Psoas muscle (tissue), 8 donors: Measurements from ENCODE around the gene EXOC3. TPM values are rescaled to one million over a fixed set of nuclear protein-coding genes. Genes with fewer than 3 reads are reported as not detected.

Experiments used
- ATAC-seq, 4 donors: fragments of 200-7000 bp; cut with Tn5 transposase; one replicate each; pipeline ENCODE4 v1.9.1; 2020; ENCODE audit warnings: moderate library complexity in 3 of 4, mild to moderate bottlenecking in 2 of 4
- DNase-seq, 2 donors: peaks; one replicate each; pipeline ENCODE4 v3.0.0-alpha.2; 2020
- H3K27ac ChIP-seq: fragments of 200-600 bp; one replicate; pipeline ENCODE4 v1.8.0; 2022
- H3K27me3 ChIP-seq, 3 donors: fragments of 200-600 bp in 1 of 3; one replicate each; pipeline versions ENCODE4 v1.6.1 to v1.8.0; 2013 to 2022; ENCODE audit warnings: low read length in 2 of 3, mild to moderate bottlenecking in 2 of 3, moderate library complexity in 1 of 3; ENCODE audit not compliant: insufficient read depth in 3 of 3
- H3K36me3 ChIP-seq, 2 donors: fragments of 200-600 bp in 1 of 2; one replicate each; pipeline versions ENCODE4 v1.6.1 to v1.8.0; 2013 to 2022; ENCODE audit warnings: low read depth in 1 of 2, mild to moderate bottlenecking in 1 of 2, moderate library complexity in 1 of 2; ENCODE audit not compliant: insufficient read depth in 1 of 2
- H3K4me1 ChIP-seq: fragments of 200-600 bp; one replicate; pipeline ENCODE4 v1.8.0; 2022
- H3K4me3 ChIP-seq: fragments of 200-600 bp; one replicate; pipeline ENCODE4 v1.8.0; 2022; ENCODE audit warnings: mild to moderate bottlenecking
- H3K9me3 ChIP-seq: fragments of 200-600 bp; one replicate; pipeline ENCODE4 v1.8.0; 2022
- WGBS, 3 donors: extraction: QIAGEN DNeasy Blood & Tissue Kit; methylation state at CpG; one replicate each; pipeline versions ENCODE4 v1.1.6 to v1.1.7; 2013; 5-methylcytosine and 5-hydroxymethylcytosine counted together
- intact Hi-C, 2 donors: fragments of 100-400 bp; cut with DNase I; formaldehyde crosslinking; loops; one replicate each; pipeline versions ENCODE4 v1.11.0 to v1.14.2; 2022
- polyA plus RNA-seq, 3 donors: library from polyadenylated mRNA; stranded (reverse); fragments of 200-250 nt; gene quantifications; one replicate each; pipeline ENCODE4 v1.2.3, GENCODE V29; 2013
- total RNA-seq, 4 donors: library from RNA; stranded (reverse); fragmentation: NEBNext Ultra II Directional in 2 of 4; extraction: Animal tissue kit (Norgen Biotek cat#: 25700) in 2 of 4; gene quantifications; one replicate each; pipeline versions ENCODE4 v1.2.1 to v1.2.4, GENCODE V29; 2021 to 2023
- TF ChIP-seq, protein P1 (sequence below): fragments of 200-600 bp; IDR thresholded peaks from one replicate; pipeline ENCODE4 v1.8.0; 2022; ENCODE audit warnings: antibody characterized with exemption
- donor health status: healthy with polysubstance abuse.
- donor health status: DM: no; HTN: no; CAD: no; lungs with moderate emphysema.
- donor health status: Bipolar disorder and iron deficiency.
- donor health status: healthy.
- donor health status: DM: yes; HTN: yes; CAD: no.
- donor health status: DM: no; HTN: no; CAD: no.
- donor health status: DM: no; HTN: no; CAD: no.
- donor health status: DM: yes; HTN: yes; CAD: no.

The EXOC3 gene
- total and polyA plus RNA-seq, 7 donors = 38.2 to 63.4 (median 56.5) TPM

DNA sequence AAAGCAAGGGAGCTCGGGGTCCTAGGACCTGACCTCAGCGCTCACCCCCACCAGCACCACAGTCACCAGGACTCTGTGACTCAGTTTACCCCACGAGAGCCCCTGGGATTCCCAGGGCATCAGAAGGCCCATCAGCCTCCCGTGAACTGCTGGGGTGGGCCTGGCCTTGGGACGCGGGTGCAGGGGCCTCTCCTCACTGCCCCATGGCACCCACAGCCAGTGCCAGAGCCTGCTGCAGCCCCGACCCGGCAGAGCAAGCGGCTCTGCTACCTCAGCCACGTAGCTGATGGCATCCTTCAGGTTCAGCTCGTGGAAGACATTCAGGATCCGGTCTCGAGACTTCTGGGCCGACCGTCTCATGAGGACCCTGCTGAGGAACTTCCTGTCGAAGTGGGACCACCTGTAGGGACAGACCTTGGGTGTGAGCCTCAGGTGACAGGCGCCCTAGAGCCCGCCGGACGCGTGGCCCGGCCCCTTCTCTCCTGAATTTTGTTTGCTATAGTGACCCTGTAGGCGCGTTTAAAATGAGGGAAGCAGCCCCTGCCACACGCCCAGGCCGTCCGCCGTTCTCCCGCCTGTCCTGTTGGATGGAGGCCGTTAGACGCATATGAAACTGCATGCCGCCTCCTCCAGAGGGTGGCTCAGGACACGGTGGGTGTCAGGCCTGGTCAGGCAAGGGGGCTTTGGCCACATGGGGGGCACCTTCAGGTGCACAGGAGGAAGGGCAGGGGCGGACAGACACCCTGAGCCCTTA, 36.8 kb downstream of the EXOC3 start:
- H3K27ac ChIP-seq = no peak overlapping the region
- peaks cover 0 to 91% (median 37%) of the 10 kb centered on the region in 3 donors for H3K27me3 ChIP-seq
- intact Hi-C loops = loop anchor here (10.0 kb wide), 1 partner anchor 135 kb away; the partner anchor contains the start of gene CEP72 (in 2 of the 2)
- peaks cover 8% of the 10 kb centered on the region for H3K4me1 ChIP-seq
- DNase-seq = no peak
- no peak for ATAC-seq
- H3K9me3 ChIP-seq = no peaks in the 10 kb centered on the region
- TF ChIP-seq, protein P1, sequence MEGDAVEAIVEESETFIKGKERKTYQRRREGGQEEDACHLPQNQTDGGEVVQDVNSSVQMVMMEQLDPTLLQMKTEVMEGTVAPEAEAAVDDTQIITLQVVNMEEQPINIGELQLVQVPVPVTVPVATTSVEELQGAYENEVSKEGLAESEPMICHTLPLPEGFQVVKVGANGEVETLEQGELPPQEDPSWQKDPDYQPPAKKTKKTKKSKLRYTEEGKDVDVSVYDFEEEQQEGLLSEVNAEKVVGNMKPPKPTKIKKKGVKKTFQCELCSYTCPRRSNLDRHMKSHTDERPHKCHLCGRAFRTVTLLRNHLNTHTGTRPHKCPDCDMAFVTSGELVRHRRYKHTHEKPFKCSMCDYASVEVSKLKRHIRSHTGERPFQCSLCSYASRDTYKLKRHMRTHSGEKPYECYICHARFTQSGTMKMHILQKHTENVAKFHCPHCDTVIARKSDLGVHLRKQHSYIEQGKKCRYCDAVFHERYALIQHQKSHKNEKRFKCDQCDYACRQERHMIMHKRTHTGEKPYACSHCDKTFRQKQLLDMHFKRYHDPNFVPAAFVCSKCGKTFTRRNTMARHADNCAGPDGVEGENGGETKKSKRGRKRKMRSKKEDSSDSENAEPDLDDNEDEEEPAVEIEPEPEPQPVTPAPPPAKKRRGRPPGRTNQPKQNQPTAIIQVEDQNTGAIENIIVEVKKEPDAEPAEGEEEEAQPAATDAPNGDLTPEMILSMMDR = no peak
- H3K36me3 ChIP-seq = no peaks in the 10 kb centered on the region
- no peak overlapping the region for H3K4me3 ChIP-seq
- WGBS, 3 donors = 68 to 72% (median 68%) methylated on average over 33 to 34 of the region's 34 CpGs

- Histone ChIP-seq H3K4me1 (no peaks in the 10 kb centered on the region), H3K9me3 (no peaks in the 10 kb centered on the region), H3K27me3 (peaks cover 0 to 93% (median 28%) of the 10 kb centered on the region in 3 donors), H3K27ac (no peak overlapping the region), H3K36me3 (no peaks in the 10 kb centered on the region), H3K4me3 (no peak overlapping the region)
- intact Hi-C loops = no loop called here
- 74 to 82% (median 77%) methylated on average over 22 to 23 of the region's 23 CpGs for WGBS, 3 donors
- TF ChIP-seq, protein P1 = no peak
- ATAC-seq (no peak), DNase-seq (no peak)
Measured at GRCh38 chr5:481347-481746, 38.4 kb downstream of the EXOC3 start.

DNA sequence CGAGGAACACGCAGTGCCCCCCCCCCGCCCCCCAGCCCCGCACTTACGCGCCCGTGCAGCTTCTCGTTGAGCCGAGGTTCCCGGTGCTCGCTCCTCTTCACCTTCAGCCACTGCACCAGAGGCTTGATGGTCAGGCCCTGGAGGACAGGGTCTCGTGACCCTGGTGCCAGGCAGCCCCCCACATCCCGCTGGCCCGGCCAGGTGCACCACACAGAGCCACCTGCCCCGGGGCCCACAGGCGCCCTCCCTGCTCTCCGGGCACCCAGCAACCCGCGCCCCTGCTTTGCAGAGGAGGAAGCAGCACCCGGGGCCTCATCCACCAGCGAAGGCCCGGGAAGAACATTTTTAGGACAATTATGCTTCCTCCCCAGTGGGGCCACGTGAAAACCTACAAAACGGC, 39.0 kb downstream of the EXOC3 start:
- no peak overlapping the region for H3K27ac ChIP-seq
- TF ChIP-seq, protein P1 = no peak
- WGBS, 3 donors = 69 to 79% (median 72%) methylated on average over 16 to 22 of the region's 24 CpGs
- H3K4me3 ChIP-seq = no peak overlapping the region
- ATAC-seq = no peak
- H3K4me1 ChIP-seq = no peaks in the 10 kb centered on the region
- no peaks in the 10 kb centered on the region for H3K36me3 ChIP-seq
- no peak for DNase-seq
- intact Hi-C loops = no loop called here
- H3K27me3 ChIP-seq = peaks cover 0 to 88% (median 22%) of the 10 kb centered on the region in 3 donors
- H3K9me3 ChIP-seq = no peaks in the 10 kb centered on the region

GRCh38 chr5:482506-482905, 39.5 kb downstream of the EXOC3 start:
- H3K27ac ChIP-seq = no peak overlapping the region
- peaks cover 0 to 83% (median 17%) of the 10 kb centered on the region in 3 donors for H3K27me3 ChIP-seq
- no peaks in the 10 kb centered on the region for H3K4me1 ChIP-seq
- H3K4me3 ChIP-seq = no peak overlapping the region
- whole genome bisulfite sequencing, 3 donors = 94 to 97% (median 94%) methylated on average over 20 to 27 of the region's 27 CpGs
- intact Hi-C loops = no loop called here
- no peak for ATAC-seq
- DNase-seq = no peak
- TF ChIP-seq, protein P1 = no peak
- no peaks in the 10 kb centered on the region for H3K36me3 ChIP-seq
- no peaks in the 10 kb centered on the region for H3K9me3 ChIP-seq
